Astrocyte of the cerebellum (primary cell): ENCODE results near the gene C3orf62.
"Not testable (repeated sequence)": the region's sequence is repeated elsewhere in the genome, so short reads cannot be mapped to it uniquely, and the experiment has no call there.

Experiments
- DNase-seq: peaks from one replicate; pipeline ENCODE4 v3.0.0-alpha.2; 2011; ENCODE audit warnings: low read depth
- H3K4me3 ChIP-seq: 2 replicates; pipeline ENCODE4 v1.5.1; 2011; ENCODE audit warnings: mild to moderate bottlenecking, low read depth, low read length, moderate library complexity
- CTCF ChIP-seq: IDR thresholded peaks from 2 replicates; pipeline ENCODE4 v1.5.1; 2012; ENCODE audit warnings: low read length, low read depth, moderate library complexity, mild to moderate bottlenecking; ENCODE audit errors: missing control alignments
- in situ Hi-C: cut with HindIII; loops from 2 replicates; pipeline ENCODE4 v1.10.0; 2017; ENCODE audit warnings: low sequenced_read_pairs

Gene C3orf62

GRCh38 chr3:49257187-49257586 lies 19.8 kb downstream of the C3orf62 start:
- no peak for DNase-seq
- in situ Hi-C loops: no loop called here
- no peak overlapping the region for H3K4me3 ChIP-seq
- no peak for TF ChIP-seq CTCF

DNA sequence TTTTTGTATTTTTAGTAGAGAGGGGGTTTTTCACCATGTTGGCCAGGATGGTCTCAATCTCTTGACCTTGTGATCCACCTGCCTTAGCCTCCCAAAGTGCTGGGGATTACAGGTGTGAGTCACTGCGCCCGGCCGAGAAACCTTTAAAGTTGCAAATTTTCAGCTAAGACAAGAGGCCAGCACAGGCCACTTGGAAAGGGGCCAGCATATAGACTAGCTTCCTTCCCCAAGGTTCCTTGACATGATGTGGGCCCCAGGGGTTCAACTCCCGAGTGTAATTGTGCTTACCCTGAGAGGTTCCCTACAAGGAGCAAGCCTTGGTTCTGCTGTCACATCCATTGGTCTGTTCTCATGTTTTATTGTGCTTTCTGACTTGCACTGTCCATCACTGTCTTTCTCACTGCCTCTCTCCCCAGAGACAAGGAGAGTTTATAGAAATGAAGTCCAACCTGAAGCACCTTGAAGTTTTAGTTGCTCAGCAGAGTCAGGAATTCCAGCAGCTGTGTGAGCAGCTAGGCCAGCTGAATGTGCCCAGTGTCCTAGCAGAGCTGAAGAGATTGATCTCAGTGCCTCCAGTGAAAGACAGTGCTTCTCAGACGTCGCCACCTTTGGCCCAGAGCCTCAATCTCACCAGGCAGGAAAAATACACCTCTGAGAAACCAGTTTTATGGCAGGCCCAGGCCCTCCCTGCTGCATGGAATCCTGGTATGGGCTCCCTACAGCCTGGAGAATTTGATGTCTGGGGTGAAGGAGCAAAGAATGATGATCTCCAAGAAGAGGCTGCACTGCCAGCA lies 21.1 kb downstream of the C3orf62 start:
- in situ Hi-C loops: no loop called here

DNA sequence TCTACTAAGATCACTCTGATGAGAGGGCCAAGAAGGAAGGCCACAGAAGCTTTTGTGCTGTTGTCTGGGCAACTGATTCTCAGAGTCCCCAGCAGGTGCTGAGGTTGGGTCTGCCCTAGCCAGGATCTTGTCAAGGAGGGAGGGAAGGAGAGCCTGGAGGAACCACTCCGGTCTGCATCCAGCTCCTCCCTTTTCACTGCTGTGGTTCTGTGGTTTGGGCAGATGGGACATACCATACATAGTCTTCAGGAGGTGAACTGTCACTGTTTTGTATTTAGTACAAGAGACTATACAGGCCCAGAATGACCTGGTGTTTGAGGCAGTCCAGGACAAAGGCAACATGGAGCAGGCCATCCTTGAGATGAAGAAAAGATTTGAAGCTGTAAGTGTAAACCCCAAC lies 21.9 kb downstream of the C3orf62 start:
- no peak for TF ChIP-seq CTCF
- DNase-seq: no peak
- in situ Hi-C loops: no loop called here
- no peak overlapping the region for H3K4me3 ChIP-seq

More for the DNA sequence above, 21.1 kb downstream of the C3orf62 start:
- H3K4me3 ChIP-seq: no peak overlapping the region
- no peak for TF ChIP-seq CTCF
- no peak for DNase-seq

DNA sequence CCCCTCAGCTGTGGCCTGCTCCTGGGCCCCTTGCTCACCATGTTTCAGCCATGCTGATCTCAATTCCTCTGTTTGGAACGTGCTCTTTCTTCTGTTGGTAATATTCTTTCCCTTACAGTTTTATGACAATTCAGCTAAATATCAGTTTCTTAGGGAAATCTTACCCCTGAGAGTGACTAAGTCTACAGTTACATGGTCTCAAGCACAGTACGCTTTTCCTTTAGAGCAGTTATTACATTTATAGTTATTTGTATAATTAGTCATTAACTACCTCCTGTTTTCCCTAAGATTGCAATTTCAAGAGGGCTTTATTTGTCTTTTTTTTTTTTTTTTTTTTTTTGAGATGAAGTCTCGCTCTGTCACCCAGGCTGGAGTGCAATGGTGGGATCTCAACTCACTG lies 23.5 kb downstream of the C3orf62 start:
- in situ Hi-C loops: no loop called here
- no peak for TF ChIP-seq CTCF
- no peak overlapping the region for H3K4me3 ChIP-seq
- no peak for DNase-seq

- H3K4me3 ChIP-seq: no peak overlapping the region
- DNase-seq: no peak
- in situ Hi-C loops: no loop called here
- TF ChIP-seq CTCF: no peak
These were observed 28.2 kb downstream of the C3orf62 start for GRCh38 chr3:49248840-49249227.

- no peak for TF ChIP-seq CTCF
- no peak overlapping the region for H3K4me3 ChIP-seq
- in situ Hi-C loops: no loop called here
- no peak for DNase-seq
These were observed 32.3 kb downstream of the C3orf62 start for GRCh38 chr3:49244581-49245205.

DNA sequence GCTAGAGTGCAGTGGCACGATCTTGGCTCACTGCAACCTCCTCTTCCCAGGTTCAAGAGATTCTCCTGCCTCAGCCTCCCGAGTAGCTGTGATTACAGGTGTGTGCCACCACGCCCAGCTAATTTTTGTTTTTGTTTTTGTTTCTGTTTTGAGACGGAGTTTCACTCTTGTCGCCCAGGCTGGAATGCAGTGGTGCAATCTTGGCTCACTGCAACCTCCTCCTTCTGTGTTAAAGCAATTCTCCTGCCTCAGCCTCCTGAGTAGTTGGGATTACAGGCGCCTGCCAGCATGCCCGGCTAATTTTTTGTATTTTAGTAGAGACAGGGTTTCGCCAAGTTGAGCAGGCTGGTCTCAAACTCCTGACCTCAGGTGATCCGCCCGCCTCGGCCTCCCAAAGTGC lies 36.9 kb downstream of the C3orf62 start:
- in situ Hi-C loops, DNase-seq, H3K4me3 ChIP-seq: not testable (repeated sequence)
